ENCODE measurements around the gene KLHL5. TPM values are rescaled to one million over a fixed set of nuclear protein-coding genes. Genes with fewer than 3 reads are reported as not detected.

KLHL5 gene
- 64.0 and 66.0 TPM in 2 replicates for total RNA-seq

- intact Hi-C loops (cut with micrococcal nuclease), result loop anchor here (5.0 kb wide), 1 partner anchor 45 kb away; no protein-coding TSS in a partner anchor
Observed at GRCh38 chr4:39062094-39062769, at the start of gene KLHL5. KLHL5 (plus strand) TSS chr4:39062232; CDS start chr4:39062653, 421 bp downstream.

- intact Hi-C loops (cut with micrococcal nuclease), result no loop called here
Observed at GRCh38 chr4:39014028-39014427, 48.0 kb upstream of the KLHL5 start.

- intact Hi-C loops (cut with micrococcal nuclease), result no loop called here
Observed at GRCh38 chr4:39020130-39020529, 41.9 kb upstream of the KLHL5 start.

GRCh38 chr4:39021631-39022030, 40.4 kb upstream of the KLHL5 start:
- intact Hi-C loops (cut with micrococcal nuclease), result loop anchor here (2.0 kb wide), 1 partner anchor 17 kb away; no protein-coding TSS in a partner anchor

- intact Hi-C loops (cut with micrococcal nuclease), result loop anchor here (2.0 kb wide), 1 partner anchor 17 kb away; no protein-coding TSS in a partner anchor
Observed at GRCh38 chr4:39022241-39022640, 39.8 kb upstream of the KLHL5 start.

GRCh38 chr4:39023059-39023458, 39.0 kb upstream of the KLHL5 start:
- intact Hi-C loops (cut with micrococcal nuclease), result loop anchor here (2.0 kb wide), 1 partner anchor 18 kb away; no protein-coding TSS in a partner anchor

- intact Hi-C loops (cut with micrococcal nuclease), result no loop called here
Observed at GRCh38 chr4:39024311-39024865, 37.6 kb upstream of the KLHL5 start.

- intact Hi-C loops (cut with micrococcal nuclease), result no loop called here
Observed at GRCh38 chr4:39025552-39026085, 36.4 kb upstream of the KLHL5 start.

- intact Hi-C loops (cut with micrococcal nuclease), result no loop called here
Observed at GRCh38 chr4:39026096-39026495, 35.9 kb upstream of the KLHL5 start.

GRCh38 chr4:39029752-39030694, 32.0 kb upstream of the KLHL5 start:
- intact Hi-C loops (cut with micrococcal nuclease), result loop anchor here (1.0 to 10.0 kb wide), 11 partner anchors 49 to 1025 kb away; partner anchors contain the start of genes KLF3, N4BP2, RPL9 and UBE2K

GRCh38 chr4:39030725-39031124, 31.3 kb upstream of the KLHL5 start:
- intact Hi-C loops (cut with micrococcal nuclease), result loop anchor here (1.0 to 10.0 kb wide), 11 partner anchors 49 to 1024 kb away; partner anchors contain the start of genes KLF3, N4BP2, RPL9 and UBE2K

GRCh38 chr4:39031590-39032020, 30.4 kb upstream of the KLHL5 start:
- intact Hi-C loops (cut with micrococcal nuclease), result loop anchor here (1.0 to 10.0 kb wide), 14 partner anchors 13 to 1023 kb away; partner anchors contain the start of genes KLF3, N4BP2, TLR6 and UBE2K

- intact Hi-C loops (cut with micrococcal nuclease), result loop anchor here (1.0 to 10.0 kb wide), 12 partner anchors 12 to 1022 kb away; partner anchors contain the start of genes KLF3, N4BP2, TLR6 and UBE2K
Observed at GRCh38 chr4:39032218-39033085, 29.6 kb upstream of the KLHL5 start, which contains the start of gene TMEM156. TMEM156 (minus strand) TSS chr4:39032409; CDS start chr4:39032313, 96 bp downstream.

GRCh38 chr4:39036172-39036571, 25.9 kb upstream of the KLHL5 start:
- intact Hi-C loops (cut with micrococcal nuclease), result loop anchor here (10.0 kb wide), 2 partner anchors 371 to 1019 kb away; partner anchors contain the start of genes KLF3 and N4BP2

GRCh38 chr4:39037491-39037825, 24.6 kb upstream of the KLHL5 start:
- intact Hi-C loops (cut with micrococcal nuclease), result loop anchor here (10.0 kb wide), 2 partner anchors 373 to 1017 kb away; partner anchors contain the start of genes KLF3 and N4BP2

GRCh38 chr4:39037941-39038340, 24.1 kb upstream of the KLHL5 start:
- intact Hi-C loops (cut with micrococcal nuclease), result loop anchor here (10.0 kb wide), 2 partner anchors 373 to 1017 kb away; partner anchors contain the start of genes KLF3 and N4BP2

GRCh38 chr4:39039108-39039507, 22.9 kb upstream of the KLHL5 start:
- intact Hi-C loops (cut with micrococcal nuclease), result loop anchor here (10.0 kb wide), 2 partner anchors 374 to 1016 kb away; partner anchors contain the start of genes KLF3 and N4BP2

- intact Hi-C loops (cut with micrococcal nuclease), result loop anchor here (5.0 to 10.0 kb wide), 4 partner anchors 325 to 1262 kb away; partner anchors contain the start of genes PDS5A, RFC1 and RHOH
Observed at GRCh38 chr4:39042366-39042765, 19.7 kb upstream of the KLHL5 start.
